Measurements from ENCODE around the gene B9D1. TPM values are rescaled to one million over a fixed set of nuclear protein-coding genes. Genes with fewer than 3 reads are reported as not detected.
A peak's percentile ranks its signal among the peaks of the same experiment; 100 is the strongest.

The B9D1 gene
- total and polyA plus RNA-seq, 4 donors: 23.5 to 47.9 (median 26.0) TPM

GRCh38 chr17:19336938-19337711 lies 25.4 kb downstream of the B9D1 start:
- DNase-seq: peak; percentile 32 to 56 (median 40)
- no peak for TF ChIP-seq CTCF (IDR thresholded peaks at IDR 0.05; ENCODE audit: control extremely low read depth, extremely low read depth)
- Histone ChIP-seq H3K9ac (ENCODE audit: insufficient read depth in 1 of 2, low read length in 2 of 2) (no peak overlapping the region), H3K4me1 (ENCODE audit: control insufficient read depth in 5 of 5, insufficient read depth in 5 of 5, low read length in 5 of 5) (peaks cover 0 to 30% (median 5%) of the 10 kb centered on the region in 5 donors), H3K9me3 (ENCODE audit: control insufficient read depth in 4 of 4, insufficient read depth in 3 of 4, low read length in 3 of 4) (no peaks in the 10 kb centered on the region), H3K27ac (ENCODE audit: low read depth in 1 of 2, low read length in 1 of 2) (peak overlapping the region in 1 of 2 donors; percentile 56), H3K27me3 (ENCODE audit: control insufficient read depth in 3 of 3, insufficient read depth in 3 of 3, low read length in 2 of 3) (no peaks in the 10 kb centered on the region), H3K36me3 (ENCODE audit: control insufficient read depth in 4 of 4, insufficient read depth in 4 of 4, low read length in 4 of 4) (peaks cover 0 to 18% (median 3%) of the 10 kb centered on the region in 4 donors), H3K4me3 (no peak overlapping the region)
- no peak for ATAC-seq (ENCODE audit: insufficient read depth, low FRiP score)
- WGBS, 2 donors: 72 to 76% methylated on average over 21 of the region's 21 CpGs

GRCh38 chr17:19335951-19336631 lies 26.4 kb downstream of the B9D1 start:
- Histone ChIP-seq H3K27me3 (ENCODE audit: control insufficient read depth in 3 of 3, insufficient read depth in 3 of 3, low read length in 2 of 3) (no peaks in the 10 kb centered on the region), H3K9me3 (ENCODE audit: control insufficient read depth in 4 of 4, insufficient read depth in 3 of 4, low read length in 3 of 4) (no peaks in the 10 kb centered on the region), H3K36me3 (ENCODE audit: control insufficient read depth in 4 of 4, insufficient read depth in 4 of 4, low read length in 4 of 4) (peaks cover 0 to 18% (median 6%) of the 10 kb centered on the region in 4 donors), H3K4me1 (ENCODE audit: control insufficient read depth in 5 of 5, insufficient read depth in 5 of 5, low read length in 5 of 5) (peaks cover 0 to 24% (median 5%) of the 10 kb centered on the region in 5 donors), H3K9ac (ENCODE audit: insufficient read depth in 1 of 2, low read length in 2 of 2) (no peak overlapping the region), H3K27ac (ENCODE audit: low read depth in 1 of 2, low read length in 1 of 2) (no peak overlapping the region), H3K4me3 (no peak overlapping the region)
- no peak for ATAC-seq (ENCODE audit: insufficient read depth, low FRiP score)
- 87 to 91% methylated on average over 18 of the region's 18 CpGs for WGBS, 2 donors
- TF ChIP-seq CTCF (IDR thresholded peaks at IDR 0.05; ENCODE audit: control extremely low read depth, extremely low read depth): no peak
- DNase-seq: no peak

DNA sequence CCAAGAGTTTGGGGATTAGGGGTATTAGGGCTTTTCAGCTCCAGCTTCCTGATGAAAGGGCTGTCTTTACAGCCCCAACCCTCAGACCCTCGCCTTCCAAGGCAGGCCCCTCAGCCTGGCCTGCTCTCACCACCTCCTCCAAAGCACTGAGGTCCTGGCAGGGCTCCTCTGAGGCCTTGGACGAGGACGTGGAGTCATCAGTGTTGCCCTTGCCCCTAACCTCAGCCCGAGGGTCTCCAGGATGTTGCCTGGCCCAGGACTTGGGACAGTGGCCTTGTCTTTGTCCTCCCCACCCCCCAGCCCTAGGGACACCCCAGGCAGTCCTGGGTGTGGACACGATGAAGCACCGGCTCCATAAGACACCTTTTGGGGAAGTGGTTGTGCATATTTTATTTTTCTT lies 28.2 kb downstream of the B9D1 start:
- Histone ChIP-seq H3K9ac (ENCODE audit: insufficient read depth in 1 of 2, low read length in 2 of 2) (no peak overlapping the region), H3K27me3 (ENCODE audit: control insufficient read depth in 3 of 3, insufficient read depth in 3 of 3, low read length in 2 of 3) (no peaks in the 10 kb centered on the region), H3K27ac (ENCODE audit: low read depth in 1 of 2, low read length in 1 of 2) (no peak overlapping the region), H3K4me1 (ENCODE audit: control insufficient read depth in 5 of 5, insufficient read depth in 5 of 5, low read length in 5 of 5) (peaks cover 0 to 24% (median 5%) of the 10 kb centered on the region in 5 donors), H3K36me3 (ENCODE audit: control insufficient read depth in 4 of 4, insufficient read depth in 4 of 4, low read length in 4 of 4) (peaks cover 4 to 19% (median 13%) of the 10 kb centered on the region in 4 donors), H3K9me3 (ENCODE audit: control insufficient read depth in 4 of 4, insufficient read depth in 3 of 4, low read length in 3 of 4) (no peaks in the 10 kb centered on the region), H3K4me3 (no peak overlapping the region)
- DNase-seq (no peak), ATAC-seq (ENCODE audit: insufficient read depth, low FRiP score) (no peak)
- no peak for TF ChIP-seq CTCF (IDR thresholded peaks at IDR 0.05; ENCODE audit: control extremely low read depth, extremely low read depth)
- WGBS, 2 donors: 84 to 89% methylated on average over 6 of the region's 6 CpGs
